Measurements from ENCODE around the gene ADGRG3. TPM values are rescaled to one million over a fixed set of nuclear protein-coding genes. Genes with fewer than 3 reads are reported as not detected.

The ADGRG3 gene
- total and polyA plus RNA-seq, 2 of the 13 experiments (the other 11 are each of a cell fraction or from before 2014, with no cell fraction given), result 2.7 to 11.8 TPM

DNA sequence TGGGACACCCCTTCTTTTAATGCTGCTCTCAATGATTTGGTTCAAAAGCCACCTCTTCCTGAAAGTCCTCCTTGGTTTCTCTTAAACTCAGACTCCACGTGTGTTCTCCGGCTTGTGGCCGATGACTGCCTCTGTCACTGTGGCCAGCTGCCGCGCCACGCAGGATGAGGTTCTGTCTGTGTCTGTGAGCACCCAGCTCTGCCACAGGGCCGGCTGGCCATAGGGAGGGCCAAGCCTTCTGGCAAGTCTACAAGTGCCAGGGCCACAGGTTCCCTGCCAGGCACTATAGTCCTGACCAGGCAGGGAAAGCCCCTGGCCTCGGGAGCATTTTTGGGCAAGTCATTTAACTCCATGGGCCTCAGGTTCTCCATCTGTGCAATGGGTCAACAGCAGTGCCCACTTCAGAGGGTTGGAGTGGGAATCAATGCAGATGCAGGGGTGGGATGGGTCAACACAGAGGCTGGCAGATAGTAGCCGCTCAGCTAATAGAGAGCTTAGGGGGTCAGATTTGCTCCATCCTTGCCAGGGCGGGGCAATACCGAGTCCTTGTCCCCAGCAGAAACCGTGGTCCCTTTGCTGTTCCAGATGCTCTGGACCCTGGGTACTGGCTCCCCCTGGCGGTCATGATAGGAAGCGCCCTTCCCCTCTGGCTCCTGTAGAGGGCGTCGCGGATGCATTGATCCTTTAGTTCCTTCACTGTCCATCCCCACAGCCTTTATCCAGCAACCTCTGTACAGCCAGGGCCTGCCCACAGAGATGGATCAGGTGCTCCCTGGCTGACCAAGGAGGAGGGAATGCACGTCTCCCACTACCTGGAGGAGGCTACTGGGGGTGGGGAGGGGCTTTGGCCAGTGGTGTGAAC lies 19.3 kb upstream of the ADGRG3 start (continued):
- no peak for TF ChIP-seq ZNF296 (CRISPR knock-in tag; conservative IDR thresholded peaks at IDR 0.05)
- TF ChIP-seq, protein P1, sequence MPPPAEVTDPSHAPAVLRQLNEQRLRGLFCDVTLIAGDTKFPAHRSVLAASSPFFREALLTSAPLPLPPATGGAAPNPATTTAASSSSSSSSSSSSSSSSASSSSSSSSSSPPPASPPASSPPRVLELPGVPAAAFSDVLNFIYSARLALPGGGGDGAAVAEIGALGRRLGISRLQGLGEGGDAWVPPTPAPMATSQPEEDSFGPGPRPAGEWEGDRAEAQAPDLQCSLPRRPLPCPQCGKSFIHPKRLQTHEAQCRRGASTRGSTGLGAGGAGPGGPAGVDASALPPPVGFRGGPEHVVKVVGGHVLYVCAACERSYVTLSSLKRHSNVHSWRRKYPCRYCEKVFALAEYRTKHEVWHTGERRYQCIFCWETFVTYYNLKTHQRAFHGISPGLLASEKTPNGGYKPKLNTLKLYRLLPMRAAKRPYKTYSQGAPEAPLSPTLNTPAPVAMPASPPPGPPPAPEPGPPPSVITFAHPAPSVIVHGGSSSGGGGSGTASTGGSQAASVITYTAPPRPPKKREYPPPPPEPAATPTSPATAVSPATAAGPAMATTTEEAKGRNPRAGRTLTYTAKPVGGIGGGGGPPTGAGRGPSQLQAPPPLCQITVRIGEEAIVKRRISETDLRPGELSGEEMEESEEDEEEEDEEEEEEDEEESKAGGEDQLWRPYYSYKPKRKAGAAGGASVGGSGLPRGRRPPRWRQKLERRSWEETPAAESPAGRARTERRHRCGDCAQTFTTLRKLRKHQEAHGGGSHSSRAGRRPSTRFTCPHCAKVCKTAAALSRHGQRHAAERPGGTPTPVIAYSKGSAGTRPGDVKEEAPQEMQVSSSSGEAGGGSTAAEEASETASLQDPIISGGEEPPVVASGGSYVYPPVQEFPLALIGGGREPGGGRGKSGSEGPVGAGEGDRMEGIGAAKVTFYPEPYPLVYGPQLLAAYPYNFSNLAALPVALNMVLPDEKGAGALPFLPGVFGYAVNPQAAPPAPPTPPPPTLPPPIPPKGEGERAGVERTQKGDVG (CRISPR knock-in tag; IDR thresholded peaks at IDR 0.05; ENCODE audit: borderline replicate concordance), result peak; percentile 78; the same call in 1 of the 2 replicates
- no peak for TF ChIP-seq PRDM15 (CRISPR knock-in tag; IDR thresholded peaks at IDR 0.05)
- TF ChIP-seq GMEB2 (CRISPR knock-in tag; IDR thresholded peaks at IDR 0.05; ENCODE audit: low read depth), result no peak
- TF ChIP-seq, protein P2, sequence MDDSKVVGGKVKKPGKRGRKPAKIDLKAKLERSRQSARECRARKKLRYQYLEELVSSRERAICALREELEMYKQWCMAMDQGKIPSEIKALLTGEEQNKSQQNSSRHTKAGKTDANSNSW (CRISPR knock-in tag; IDR thresholded peaks at IDR 0.05; ENCODE audit: borderline replicate concordance), result no peak
- TF ChIP-seq, protein P3, sequence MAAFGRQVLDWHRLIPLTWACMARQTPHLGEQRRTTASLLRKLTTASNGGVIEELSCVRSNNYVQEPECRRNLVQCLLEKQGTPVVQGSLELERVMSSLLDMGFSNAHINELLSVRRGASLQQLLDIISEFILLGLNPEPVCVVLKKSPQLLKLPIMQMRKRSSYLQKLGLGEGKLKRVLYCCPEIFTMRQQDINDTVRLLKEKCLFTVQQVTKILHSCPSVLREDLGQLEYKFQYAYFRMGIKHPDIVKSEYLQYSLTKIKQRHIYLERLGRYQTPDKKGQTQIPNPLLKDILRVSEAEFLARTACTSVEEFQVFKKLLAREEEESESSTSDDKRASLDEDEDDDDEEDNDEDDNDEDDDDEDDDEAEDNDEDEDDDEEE (CRISPR knock-in tag; IDR thresholded peaks at IDR 0.05), result no peak
- TF ChIP-seq RAD51 (IDR thresholded peaks at IDR 0.05; ENCODE audit: borderline replicate concordance), result no peak
- peak; percentile 57; the same call in 1 of the 2 replicates for TF ChIP-seq MED13 (CRISPR knock-in tag; IDR thresholded peaks at IDR 0.05)
- 0 out of 2 replicates have a peak, but pooled peaks have one; percentile 60 for TF ChIP-seq ZNF510 (CRISPR knock-in tag; IDR thresholded peaks at IDR 0.05; ENCODE audit: low read depth)
- TF ChIP-seq ERF (CRISPR knock-in tag; IDR thresholded peaks at IDR 0.05), result peak; percentile 93
- peak; percentile 86 for TF ChIP-seq YY1 (IDR thresholded peaks at IDR 0.05; ENCODE audit: insufficient read depth, insufficient replicate concordance, low read depth, low read length)
- peak; percentile 100 for TF ChIP-seq CTCF (CRISPR knock-in tag; IDR thresholded peaks at IDR 0.05)
- 0 out of 2 replicates have a peak, but pooled peaks have one; percentile 29 for TF ChIP-seq ZMYM4 (CRISPR knock-in tag; IDR thresholded peaks at IDR 0.05)
- no peak for TF ChIP-seq HDAC1 (CRISPR knock-in tag; IDR thresholded peaks at IDR 0.05)
- no peak for TF ChIP-seq ZNF251 (CRISPR knock-in tag; IDR thresholded peaks at IDR 0.05)
- 0 out of 2 replicates have a peak, but pooled peaks have one; percentile 78 for TF ChIP-seq AHR (CRISPR knock-in tag; IDR thresholded peaks at IDR 0.05)

Data from HepG2 (cell line).